GM21528 (cell line): ENCODE data around the gene ASMTL.

Experiments used
- ATAC-seq: cut with Tn5 transposase; IDR thresholded peaks from one replicate; pipeline ENCODE4 v1.9.1; 2021; ENCODE audit warnings: mild to moderate bottlenecking, moderate library complexity; ENCODE audit not compliant: unreplicated experiment, low FRiP score

ASMTL gene

GRCh38 chrX:1355131-1356046 is 97.3 kb downstream of the ASMTL start:
- no peak for ATAC-seq

GRCh38 chrX:1354036-1355019 is 98.4 kb downstream of the ASMTL start:
- ATAC-seq = no peak
